ENCODE measurements around the gene MINPP1. TPM values are rescaled to one million over a fixed set of nuclear protein-coding genes. Genes with fewer than 3 reads are reported as not detected.

The MINPP1 gene
- total RNA-seq, 1 donor from 2014 or later, result 23.3 TPM

DNA sequence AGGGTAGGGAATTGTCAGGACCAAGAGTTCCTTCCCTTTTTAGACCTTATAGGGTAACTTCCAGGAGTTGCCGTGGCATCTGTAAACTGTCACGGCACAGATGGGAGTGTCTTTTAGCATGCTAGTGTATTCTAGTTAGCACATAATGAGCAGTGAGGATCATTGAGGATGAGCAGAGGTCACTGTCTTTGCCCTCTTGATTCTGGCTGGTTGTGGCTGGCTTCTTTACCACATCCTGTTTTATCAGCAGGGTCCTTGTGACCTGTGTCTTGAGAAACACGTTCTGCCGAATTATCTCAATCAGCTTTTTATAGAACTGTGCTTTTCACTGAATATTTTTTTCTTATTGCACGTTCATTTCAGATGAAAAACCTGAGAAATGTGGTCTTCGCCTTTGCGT, 41.5 kb downstream of the MINPP1 start:
- peaks cover 25% of the 10 kb centered on the region for H3K9me3 Mint-ChIP-seq
- H3K27ac Mint-ChIP-seq, result no peak overlapping the region
- H3K27me3 Mint-ChIP-seq (ENCODE audit: low read depth), result no peaks in the 10 kb centered on the region
- H3K4me1 Mint-ChIP-seq, result peaks cover 29% of the 10 kb centered on the region
- TF ChIP-seq, protein P1, sequence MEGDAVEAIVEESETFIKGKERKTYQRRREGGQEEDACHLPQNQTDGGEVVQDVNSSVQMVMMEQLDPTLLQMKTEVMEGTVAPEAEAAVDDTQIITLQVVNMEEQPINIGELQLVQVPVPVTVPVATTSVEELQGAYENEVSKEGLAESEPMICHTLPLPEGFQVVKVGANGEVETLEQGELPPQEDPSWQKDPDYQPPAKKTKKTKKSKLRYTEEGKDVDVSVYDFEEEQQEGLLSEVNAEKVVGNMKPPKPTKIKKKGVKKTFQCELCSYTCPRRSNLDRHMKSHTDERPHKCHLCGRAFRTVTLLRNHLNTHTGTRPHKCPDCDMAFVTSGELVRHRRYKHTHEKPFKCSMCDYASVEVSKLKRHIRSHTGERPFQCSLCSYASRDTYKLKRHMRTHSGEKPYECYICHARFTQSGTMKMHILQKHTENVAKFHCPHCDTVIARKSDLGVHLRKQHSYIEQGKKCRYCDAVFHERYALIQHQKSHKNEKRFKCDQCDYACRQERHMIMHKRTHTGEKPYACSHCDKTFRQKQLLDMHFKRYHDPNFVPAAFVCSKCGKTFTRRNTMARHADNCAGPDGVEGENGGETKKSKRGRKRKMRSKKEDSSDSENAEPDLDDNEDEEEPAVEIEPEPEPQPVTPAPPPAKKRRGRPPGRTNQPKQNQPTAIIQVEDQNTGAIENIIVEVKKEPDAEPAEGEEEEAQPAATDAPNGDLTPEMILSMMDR (IDR thresholded peaks at IDR 0.05; ENCODE audit: unreplicated experiment), result no peak
- H3K36me3 Mint-ChIP-seq, result peaks cover 37% of the 10 kb centered on the region
- DNase-seq (ENCODE audit: low spot score in 2 of 2, unreplicated experiment in 2 of 2), result no peak
- no peak overlapping the region for H3K4me3 Mint-ChIP-seq

DNA sequence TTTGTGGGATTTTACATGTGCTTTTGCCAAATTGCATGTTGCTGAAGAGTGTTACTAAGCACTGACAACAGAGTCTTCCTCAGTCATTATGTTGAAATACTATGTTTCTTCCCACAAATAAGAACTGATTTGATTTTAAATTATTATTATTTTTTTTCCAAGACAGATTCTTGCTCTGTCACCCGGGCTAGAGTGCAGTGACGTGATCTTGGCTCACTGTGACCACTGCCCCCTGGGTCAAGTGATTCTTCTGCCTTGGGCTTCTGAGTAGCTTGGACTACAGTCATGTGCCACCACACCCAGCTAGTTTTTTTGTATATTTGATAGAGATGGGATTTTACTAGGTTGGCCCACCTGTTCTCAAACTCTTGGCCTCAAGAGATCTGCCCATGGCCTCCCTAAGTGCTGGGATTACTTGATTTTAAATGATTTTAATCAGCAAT, 42.3 kb downstream of the MINPP1 start:
- Mint-ChIP-seq H3K9me3 (peaks cover 18% of the 10 kb centered on the region), H3K4me1 (peaks cover 29% of the 10 kb centered on the region), H3K27me3 (ENCODE audit: low read depth) (no peaks in the 10 kb centered on the region), H3K36me3 (peaks cover 30% of the 10 kb centered on the region), H3K4me3 (no peak overlapping the region), H3K27ac (no peak overlapping the region)
- no peak for DNase-seq (ENCODE audit: low spot score in 2 of 2, unreplicated experiment in 2 of 2)
- TF ChIP-seq, protein P1 (IDR thresholded peaks at IDR 0.05; ENCODE audit: unreplicated experiment), result no peak

DNA sequence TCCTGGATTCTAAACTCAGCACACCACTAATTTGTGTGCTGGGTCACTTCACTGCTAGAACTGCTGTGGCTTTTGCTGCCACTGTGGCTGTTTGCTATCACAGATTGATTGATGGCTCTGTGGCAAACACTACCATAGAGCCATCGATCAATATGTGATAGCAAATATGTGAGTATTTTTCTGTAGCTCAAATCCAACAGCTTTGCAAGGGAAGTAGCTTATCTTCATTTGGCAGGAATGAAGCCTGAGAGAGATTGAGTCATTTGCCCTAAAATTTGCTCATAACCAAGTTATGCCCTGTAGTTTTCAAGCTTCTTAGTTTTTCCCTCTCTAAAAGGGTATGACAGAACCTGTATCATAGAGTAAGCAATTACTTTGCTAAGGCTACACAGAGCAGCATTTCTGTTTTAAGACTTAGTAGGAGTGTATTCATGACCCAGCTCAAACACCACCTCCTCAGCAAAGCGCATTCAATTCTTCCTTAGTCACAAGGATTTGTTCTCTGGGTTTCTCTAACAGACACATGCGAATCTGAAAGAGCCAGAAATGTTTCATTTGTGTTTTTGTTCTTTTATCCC, 43.1 kb downstream of the MINPP1 start:
- Mint-ChIP-seq H3K4me3 (no peak overlapping the region), H3K9me3 (peaks cover 10% of the 10 kb centered on the region), H3K4me1 (peaks cover 29% of the 10 kb centered on the region), H3K36me3 (peaks cover 28% of the 10 kb centered on the region), H3K27me3 (ENCODE audit: low read depth) (no peaks in the 10 kb centered on the region), H3K27ac (peak overlapping the region; percentile 61)
- TF ChIP-seq, protein P1 (IDR thresholded peaks at IDR 0.05; ENCODE audit: unreplicated experiment), result no peak
- no peak for DNase-seq (ENCODE audit: low spot score in 2 of 2, unreplicated experiment in 2 of 2)

DNA sequence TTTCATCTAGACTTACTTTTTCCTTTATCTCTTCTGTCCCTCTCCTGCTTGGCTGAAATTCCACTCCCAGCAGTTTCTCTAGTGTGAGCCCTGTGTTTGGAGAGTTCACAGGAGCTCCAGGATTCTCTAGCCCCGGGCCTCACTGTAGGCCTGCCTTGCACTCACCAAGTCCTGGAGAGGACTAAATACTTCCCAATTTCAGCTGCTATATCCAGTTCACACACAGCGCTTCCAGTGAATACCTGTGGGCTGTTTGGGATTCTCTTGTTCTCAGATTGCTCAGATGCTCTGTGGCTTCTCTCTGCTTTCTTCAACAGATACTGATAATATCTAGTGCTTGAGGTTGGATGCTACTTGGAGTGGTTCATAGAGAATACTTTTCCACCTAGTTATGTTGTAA, 46.0 kb downstream of the MINPP1 start:
- no peak for DNase-seq (ENCODE audit: low spot score in 2 of 2, unreplicated experiment in 2 of 2)
- TF ChIP-seq, protein P1 (IDR thresholded peaks at IDR 0.05; ENCODE audit: unreplicated experiment), result no peak
- H3K4me1 Mint-ChIP-seq, result peaks cover 22% of the 10 kb centered on the region

DNA sequence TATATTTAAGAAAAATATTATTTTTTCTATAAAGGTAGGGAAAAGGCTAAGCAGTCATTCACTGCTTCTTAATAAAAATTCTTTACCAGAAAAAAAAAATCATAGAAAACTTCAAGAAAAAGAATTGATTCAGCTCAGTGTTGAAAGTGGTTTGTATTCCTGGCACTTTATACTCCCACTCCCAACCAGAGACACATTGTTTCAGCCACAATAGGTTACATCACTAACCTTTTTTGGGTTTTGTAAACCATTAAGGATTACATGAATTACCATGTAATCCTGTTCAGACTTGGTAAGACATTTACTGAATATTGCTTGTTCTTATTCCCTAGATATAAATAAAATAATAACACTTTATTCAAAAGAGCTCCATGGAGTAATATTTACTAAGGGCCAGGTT, 46.6 kb downstream of the MINPP1 start:
- peaks cover 5% of the 10 kb centered on the region for H3K9me3 Mint-ChIP-seq
- no peak overlapping the region for H3K4me3 Mint-ChIP-seq
- H3K27ac Mint-ChIP-seq, result no peak overlapping the region

More for the DNA sequence above, 46.0 kb downstream of the MINPP1 start:
- H3K27ac Mint-ChIP-seq, result peak overlapping the region; percentile 65
- H3K9me3 Mint-ChIP-seq, result peaks cover 5% of the 10 kb centered on the region
- peaks cover 24% of the 10 kb centered on the region for H3K36me3 Mint-ChIP-seq
- H3K27me3 Mint-ChIP-seq (ENCODE audit: low read depth), result no peaks in the 10 kb centered on the region
- no peak overlapping the region for H3K4me3 Mint-ChIP-seq

More for the DNA sequence above, 46.6 kb downstream of the MINPP1 start:
- H3K4me1 Mint-ChIP-seq, result peaks cover 21% of the 10 kb centered on the region
- H3K36me3 Mint-ChIP-seq, result peaks cover 23% of the 10 kb centered on the region
- TF ChIP-seq, protein P1 (IDR thresholded peaks at IDR 0.05; ENCODE audit: unreplicated experiment), result no peak
- DNase-seq (ENCODE audit: low spot score in 2 of 2, unreplicated experiment in 2 of 2), result no peak
- no peaks in the 10 kb centered on the region for H3K27me3 Mint-ChIP-seq (ENCODE audit: low read depth)

Measured in mesothelial cell of epicardium (in vitro differentiated cells).